WTC11 (cell line): ENCODE data around the gene SH2D1A.

Source experiments
- CTCF ChIP-seq: fragments of 200-600 bp; IDR thresholded peaks from 2 replicates; pipeline ENCODE4 v1.8.0; 2022; ENCODE audit warnings: antibody characterized with exemption
- EMX1 ChIP-seq: fragments of 250-450 bp; sonication (Bioruptor Pico); IDR thresholded peaks from 2 replicates; pipeline ENCODE4 v1.8.0; 2021; ENCODE audit warnings: mild to moderate bottlenecking
- NFYB ChIP-seq: sonication (generic); formaldehyde crosslinking; conservative IDR thresholded peaks from 2 replicates; pipeline ENCODE4 v1.8.0; 2022; ENCODE audit warnings: low read depth, missing genetic modification reagents
- SP1 ChIP-seq: sonication (generic); formaldehyde crosslinking; conservative IDR thresholded peaks from 2 replicates; pipeline ENCODE4 v1.8.1; 2022; ENCODE audit warnings: missing genetic modification reagents
- USF1 ChIP-seq: sonication (generic); formaldehyde crosslinking; IDR thresholded peaks from 2 replicates; pipeline ENCODE4 v1.8.0; 2022; ENCODE audit warnings: mild to moderate bottlenecking, missing genetic modification reagents
- USF2 ChIP-seq: sonication (generic); formaldehyde crosslinking; IDR thresholded peaks from 2 replicates; pipeline ENCODE4 v1.8.1; 2023; ENCODE audit warnings: mild to moderate bottlenecking, missing genetic modification reagents, moderate library complexity
- ZNF317 ChIP-seq: sonication (generic); formaldehyde crosslinking; IDR thresholded peaks from 2 replicates; pipeline ENCODE4 v1.8.1; 2023; ENCODE audit warnings: low read depth, mild to moderate bottlenecking, moderate library complexity, missing genetic modification reagents, borderline replicate concordance

GRCh38 chrX:124393659-124394058 lies 47.3 kb downstream of the SH2D1A start:
- TF ChIP-seq SP1 (CRISPR knock-in tag) = no peak
- no peak for TF ChIP-seq EMX1
- no peak for TF ChIP-seq ZNF317 (CRISPR knock-in tag)
- TF ChIP-seq CTCF = no peak
- no peak for TF ChIP-seq USF2 (CRISPR knock-in tag)
- no peak for TF ChIP-seq USF1 (CRISPR knock-in tag)
- TF ChIP-seq NFYB (CRISPR knock-in tag) = no peak
